OCI-LY3 (cell line): ENCODE data around the gene GAS5.

Source experiments
- EZH2phosphoT487 ChIP-seq: fragments of 200-600 bp; shearing (Covaris generic); IDR thresholded peaks from 2 replicates; pipeline ENCODE4 v1.6.1; 2018; ENCODE audit warnings: antibody characterized with exemption, mixed run types, low read depth
- TF ChIP-seq, protein P1 (sequence below): fragments of 200-600, 300-600 bp; sonication (generic); IDR thresholded peaks from 2 replicates; pipeline ENCODE4 v1.5.1; 2014; ENCODE audit warnings: antibody characterized with exemption, low read length, low read depth

DNA sequence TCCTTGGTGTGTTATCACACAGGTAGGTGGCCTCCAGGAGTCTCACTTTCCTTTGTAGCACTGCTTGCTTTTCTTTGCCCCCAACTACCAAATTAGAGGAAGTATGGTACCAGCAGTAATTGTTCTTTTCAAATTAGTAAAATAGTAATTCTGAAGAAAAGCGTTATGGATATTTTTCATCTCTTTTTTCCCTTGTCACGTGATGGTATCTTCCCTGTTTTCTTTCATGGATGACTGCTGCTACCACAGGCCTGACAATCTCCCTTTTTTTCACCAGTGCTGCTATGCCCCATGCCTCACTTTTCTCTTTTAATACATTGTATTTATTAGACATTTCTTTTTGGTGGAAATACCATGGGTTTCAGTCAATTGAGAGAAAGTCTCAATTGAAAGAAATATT lies 3.7 kb upstream of the GAS5 start:
- TF ChIP-seq, protein P1, sequence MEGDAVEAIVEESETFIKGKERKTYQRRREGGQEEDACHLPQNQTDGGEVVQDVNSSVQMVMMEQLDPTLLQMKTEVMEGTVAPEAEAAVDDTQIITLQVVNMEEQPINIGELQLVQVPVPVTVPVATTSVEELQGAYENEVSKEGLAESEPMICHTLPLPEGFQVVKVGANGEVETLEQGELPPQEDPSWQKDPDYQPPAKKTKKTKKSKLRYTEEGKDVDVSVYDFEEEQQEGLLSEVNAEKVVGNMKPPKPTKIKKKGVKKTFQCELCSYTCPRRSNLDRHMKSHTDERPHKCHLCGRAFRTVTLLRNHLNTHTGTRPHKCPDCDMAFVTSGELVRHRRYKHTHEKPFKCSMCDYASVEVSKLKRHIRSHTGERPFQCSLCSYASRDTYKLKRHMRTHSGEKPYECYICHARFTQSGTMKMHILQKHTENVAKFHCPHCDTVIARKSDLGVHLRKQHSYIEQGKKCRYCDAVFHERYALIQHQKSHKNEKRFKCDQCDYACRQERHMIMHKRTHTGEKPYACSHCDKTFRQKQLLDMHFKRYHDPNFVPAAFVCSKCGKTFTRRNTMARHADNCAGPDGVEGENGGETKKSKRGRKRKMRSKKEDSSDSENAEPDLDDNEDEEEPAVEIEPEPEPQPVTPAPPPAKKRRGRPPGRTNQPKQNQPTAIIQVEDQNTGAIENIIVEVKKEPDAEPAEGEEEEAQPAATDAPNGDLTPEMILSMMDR, result no peak
- no peak for TF ChIP-seq EZH2phosphoT487
